Amygdala (tissue), 56 donors: Measurements from ENCODE around the gene ARID1A.
"Not testable (repeated sequence)": the region's sequence is repeated elsewhere in the genome, so short reads cannot be mapped to it uniquely, and the experiment has no call there.

Experiments
- DNase-seq, 56 donors: peaks; one replicate each; lab custom pipeline; 2025; lab: John Stamatoyannopoulos, UW

Gene ARID1A

GRCh38 chr1:26725904-26726303, 30.1 kb downstream of the ARID1A start:
- not testable (repeated sequence) for DNase-seq

GRCh38 chr1:26726784-26727183, 31.0 kb downstream of the ARID1A start:
- no peak for DNase-seq

- DNase-seq = no peak
These were observed 31.7 kb downstream of the ARID1A start for GRCh38 chr1:26727476-26727875.

GRCh38 chr1:26728645-26729044, 32.8 kb downstream of the ARID1A start:
- DNase-seq = no peak

GRCh38 chr1:26729633-26730032, 33.8 kb downstream of the ARID1A start:
- no peak for DNase-seq

- no peak for DNase-seq
These were observed 34.9 kb downstream of the ARID1A start for GRCh38 chr1:26730695-26731094.

- no peak for DNase-seq
These were observed 35.6 kb downstream of the ARID1A start for GRCh38 chr1:26731233-26731902.

- no peak for DNase-seq
These were observed 37.6 kb downstream of the ARID1A start for GRCh38 chr1:26733392-26733791.

- DNase-seq = no peak
These were observed 38.2 kb downstream of the ARID1A start for GRCh38 chr1:26733982-26734381.

- peak in 1 of 56 donors; percentile 7 for DNase-seq
These were observed 38.8 kb downstream of the ARID1A start for GRCh38 chr1:26734501-26735058.

- DNase-seq = no peak
These were observed 43.6 kb downstream of the ARID1A start for GRCh38 chr1:26739329-26739914.

- DNase-seq = no peak
These were observed 44.3 kb downstream of the ARID1A start for GRCh38 chr1:26740023-26740634.

GRCh38 chr1:26740952-26741351, 45.1 kb downstream of the ARID1A start:
- no peak for DNase-seq

- no peak for DNase-seq
These were observed 47.7 kb downstream of the ARID1A start for GRCh38 chr1:26743426-26744059.

GRCh38 chr1:26744075-26744959, 48.5 kb downstream of the ARID1A start:
- peak in 49 of 56 donors; percentile 8 to 80 (median 47) for DNase-seq

GRCh38 chr1:26745191-26745590, 49.4 kb downstream of the ARID1A start:
- DNase-seq = no peak

- DNase-seq = no peak
These were observed 51.2 kb downstream of the ARID1A start for GRCh38 chr1:26747048-26747447.

- no peak for DNase-seq
These were observed 52.5 kb downstream of the ARID1A start for GRCh38 chr1:26748351-26748750.

GRCh38 chr1:26749458-26749857, 53.6 kb downstream of the ARID1A start:
- DNase-seq = no peak

- no peak for DNase-seq
These were observed 54.6 kb downstream of the ARID1A start for GRCh38 chr1:26750428-26750827.
